ENCODE data around the gene MAN1C1.

MAN1C1 gene

GRCh38 chr1:25815208-25816111 lies 198.9 kb downstream of the MAN1C1 start:
- DNase-seq (ENCODE audit: low read depth in 2 of 2) = no peak

- no peak for DNase-seq (ENCODE audit: low read depth in 2 of 2)
Measured at GRCh38 chr1:25816112-25816718, 199.6 kb downstream of the MAN1C1 start.

- DNase-seq (ENCODE audit: low read depth in 2 of 2) = no peak
Measured at GRCh38 chr1:25817840-25818501, 201.4 kb downstream of the MAN1C1 start.

GRCh38 chr1:25818569-25818968 lies 202.0 kb downstream of the MAN1C1 start:
- DNase-seq (ENCODE audit: low read depth in 2 of 2) = no peak

GRCh38 chr1:25819491-25820246 lies 203.1 kb downstream of the MAN1C1 start, which contains the start of gene MTFR1L:
Gene MTFR1L (plus strand): TSS chr1:25819954. CDS start chr1:25823105, 3,151 bp downstream.
- peak; percentile 32 to 43 for DNase-seq (ENCODE audit: low read depth in 2 of 2)

GRCh38 chr1:25820247-25821111 lies 203.9 kb downstream of the MAN1C1 start:
- DNase-seq (ENCODE audit: low read depth in 2 of 2) = no peak

- DNase-seq (ENCODE audit: low read depth in 2 of 2) = no peak
Measured at GRCh38 chr1:25821112-25821476, 204.5 kb downstream of the MAN1C1 start.

- no peak for DNase-seq (ENCODE audit: low read depth in 2 of 2)
Measured at GRCh38 chr1:25821630-25822091, 205.1 kb downstream of the MAN1C1 start.

GRCh38 chr1:25825605-25826004 lies 209.0 kb downstream of the MAN1C1 start:
- no peak for DNase-seq (ENCODE audit: low read depth in 2 of 2)

GRCh38 chr1:25826571-25826970 lies 210.0 kb downstream of the MAN1C1 start:
- no peak for DNase-seq (ENCODE audit: low read depth in 2 of 2)

- no peak for DNase-seq (ENCODE audit: low read depth in 2 of 2)
Measured at GRCh38 chr1:25828491-25828890, 211.9 kb downstream of the MAN1C1 start.

- no peak for DNase-seq (ENCODE audit: low read depth in 2 of 2)
Measured at GRCh38 chr1:25829046-25829445, 212.5 kb downstream of the MAN1C1 start.

- no peak for DNase-seq (ENCODE audit: low read depth in 2 of 2)
Measured at GRCh38 chr1:25831569-25832196, 215.1 kb downstream of the MAN1C1 start.

GRCh38 chr1:25832336-25833037 lies 215.9 kb downstream of the MAN1C1 start:
- no peak for DNase-seq (ENCODE audit: low read depth in 2 of 2)

GRCh38 chr1:25833158-25833557 lies 216.6 kb downstream of the MAN1C1 start:
- DNase-seq (ENCODE audit: low read depth in 2 of 2) = no peak

Data from fibroblast of skin of left quadriceps (primary cell).